ENCODE measurements around the gene RASGRF1. TPM values are rescaled to one million over a fixed set of nuclear protein-coding genes. Genes with fewer than 3 reads are reported as not detected.
A peak's percentile ranks its signal among the peaks of the same experiment; 100 is the strongest.

Gene RASGRF1
- total RNA-seq, 1 donor from 2014 or later = 11.4 TPM

- Mint-ChIP-seq H3K27me3 (no peaks in the 10 kb centered on the region), H3K27ac (no peak overlapping the region), H3K4me1 (peaks cover 24% of the 10 kb centered on the region), H3K9me3 (no peaks in the 10 kb centered on the region), H3K36me3 (ENCODE audit: low read depth) (no peaks in the 10 kb centered on the region), H3K4me3 (no peak overlapping the region)
- ATAC-seq (ENCODE audit: low read depth) (no peak), DNase-seq (no peak)
- intact Hi-C loops (cut with micrococcal nuclease) = no loop called here
- ChIA-PET CTCF (no interaction called here), POLR2A (interaction anchor here (0.5 to 2.4 kb wide), 3 partner anchors 10 to 28 kb away, joined by 5 to 6 read pairs (median 5); no protein-coding TSS in a partner anchor)
- TF ChIP-seq CTCF (IDR thresholded peaks at IDR 0.05) = no peak
These were observed 140.2 kb downstream of the RASGRF1 start for GRCh38 chr15:78950343-78950742.

GRCh38 chr15:78949461-78949860, 141.1 kb downstream of the RASGRF1 start:
- no peaks in the 10 kb centered on the region for H3K9me3 Mint-ChIP-seq
- peaks cover 27% of the 10 kb centered on the region for H3K4me1 Mint-ChIP-seq
- ATAC-seq (ENCODE audit: low read depth) = no peak
- intact Hi-C loops (cut with micrococcal nuclease) = loop anchor here (5.0 kb wide), 1 partner anchor 1203 kb away; the partner anchor contains the start of gene FAH
- H3K4me3 Mint-ChIP-seq = no peak overlapping the region
- POLR2A ChIA-PET = interaction anchor here (2.4 kb wide), 1 partner anchor 9 kb away, joined by 5 read pairs; no protein-coding TSS in a partner anchor
- no peak for TF ChIP-seq CTCF (IDR thresholded peaks at IDR 0.05)
- peaks cover 3% of the 10 kb centered on the region for H3K36me3 Mint-ChIP-seq (ENCODE audit: low read depth)
- no peak for DNase-seq
- H3K27me3 Mint-ChIP-seq = no peaks in the 10 kb centered on the region
- CTCF ChIA-PET = no interaction called here
- H3K27ac Mint-ChIP-seq = no peak overlapping the region

DNA sequence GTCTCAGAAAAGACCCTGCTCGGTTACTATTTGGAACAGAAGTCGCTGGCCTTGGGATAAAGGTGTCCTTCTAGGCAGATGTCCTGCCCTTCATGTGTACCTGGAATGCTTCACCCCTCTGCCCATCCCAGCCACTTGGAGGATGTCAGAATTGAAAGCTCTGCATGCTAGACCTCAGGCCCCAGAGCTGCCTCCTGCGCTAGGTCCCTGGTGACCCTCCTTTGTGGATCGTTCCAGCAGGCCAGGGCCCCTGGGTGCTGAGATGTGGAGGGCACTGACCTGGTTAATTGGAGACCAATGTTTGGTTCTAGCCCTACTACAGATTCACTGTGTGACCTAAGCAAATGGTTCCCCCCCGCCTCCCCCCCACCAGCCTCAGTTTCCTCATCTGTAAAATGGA, 143.1 kb downstream of the RASGRF1 start:
- POLR2A ChIA-PET = interaction anchor here (1.2 kb wide), 1 partner anchor 12 kb away, joined by 7 read pairs; no protein-coding TSS in a partner anchor

GRCh38 chr15:78946493-78946892, 144.1 kb downstream of the RASGRF1 start:
- DNase-seq (no peak), ATAC-seq (ENCODE audit: low read depth) (no peak)
- intact Hi-C loops (cut with micrococcal nuclease) = loop anchor here (5.0 kb wide), 1 partner anchor 1206 kb away; the partner anchor contains the start of gene FAH
- Mint-ChIP-seq H3K27me3 (no peaks in the 10 kb centered on the region), H3K27ac (no peak overlapping the region), H3K4me3 (no peak overlapping the region), H3K9me3 (no peaks in the 10 kb centered on the region), H3K4me1 (peaks cover 35% of the 10 kb centered on the region), H3K36me3 (ENCODE audit: low read depth) (peaks cover 28% of the 10 kb centered on the region)
- TF ChIP-seq CTCF (IDR thresholded peaks at IDR 0.05) = no peak
- CTCF ChIA-PET = interaction anchor here (1.1 kb wide), 1 partner anchor 57 kb away, joined by 4 read pairs; no protein-coding TSS in a partner anchor
- POLR2A ChIA-PET = interaction anchor here (0.6 to 1.2 kb wide), 5 partner anchors 11 to 73 kb away, joined by 3 to 10 read pairs (median 4); no protein-coding TSS in a partner anchor

More for the DNA sequence above, 143.1 kb downstream of the RASGRF1 start:
- no peak overlapping the region for H3K4me3 Mint-ChIP-seq
- peaks cover 36% of the 10 kb centered on the region for H3K4me1 Mint-ChIP-seq
- DNase-seq (no peak), ATAC-seq (ENCODE audit: low read depth) (no peak)
- H3K9me3 Mint-ChIP-seq = no peaks in the 10 kb centered on the region
- H3K36me3 Mint-ChIP-seq (ENCODE audit: low read depth) = peaks cover 22% of the 10 kb centered on the region
- H3K27me3 Mint-ChIP-seq = no peaks in the 10 kb centered on the region
- H3K27ac Mint-ChIP-seq = peak overlapping the region; percentile 6
- no peak for TF ChIP-seq CTCF (IDR thresholded peaks at IDR 0.05)
- intact Hi-C loops (cut with micrococcal nuclease) = loop anchor here (5.0 kb wide), 1 partner anchor 1205 kb away; the partner anchor contains the start of gene FAH
- CTCF ChIA-PET = interaction anchor here (1.1 kb wide), 1 partner anchor 56 kb away, joined by 4 read pairs; no protein-coding TSS in a partner anchor

DNA sequence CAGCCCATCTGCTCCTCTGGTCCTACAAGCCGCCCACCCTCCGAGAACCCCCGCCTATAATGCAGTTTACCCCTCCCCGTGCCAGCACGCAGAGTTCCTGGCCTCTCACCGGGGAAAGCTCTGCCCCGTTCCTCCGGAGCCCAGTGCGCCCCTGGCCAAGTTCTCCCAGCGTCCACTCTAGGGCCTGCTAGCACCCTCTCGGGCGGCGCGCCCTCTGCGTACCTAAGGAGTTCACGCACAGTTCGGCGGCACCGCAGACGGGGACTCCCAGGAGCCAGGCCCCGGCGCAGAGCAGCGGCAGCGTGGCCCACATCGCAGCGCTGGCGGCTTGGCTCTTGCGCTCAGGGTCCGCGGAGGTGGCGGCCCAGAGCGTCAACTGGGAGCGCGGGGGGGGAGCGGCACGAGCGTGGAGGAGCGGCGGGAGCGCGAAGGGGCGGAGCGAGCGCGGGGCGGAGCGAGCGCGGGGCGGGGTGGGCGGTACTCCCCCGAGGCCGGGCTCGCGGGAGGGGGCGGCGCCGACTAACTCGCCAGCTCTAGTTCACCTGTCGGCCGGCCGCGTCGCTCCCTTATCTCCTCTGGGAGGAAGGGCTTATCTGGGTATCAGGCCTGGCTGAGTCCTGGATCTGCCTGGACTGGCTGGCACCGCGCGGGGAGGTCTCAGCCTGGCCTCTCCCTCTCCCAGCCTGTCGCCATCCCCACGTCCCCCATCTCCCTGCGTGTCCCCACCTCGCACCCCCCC, 145.7 kb downstream of the RASGRF1 start, which contains the start of gene CTSH:
Gene CTSH (minus strand): TSS at position 378 of the 739 bp plus-strand sequence. CDS start 65 bp downstream, at position 313.
- peak within 1 kb of the TSS; percentile 89 for H3K27ac Mint-ChIP-seq

More for the DNA sequence above, 145.7 kb downstream of the RASGRF1 start, which contains the start of gene CTSH:
- ChIA-PET POLR2A (interaction anchor here (0.5 to 3.2 kb wide), 18 partner anchors 9 to 405 kb away, joined by 3 to 42 read pairs (median 6); partner anchors contain the start of genes MORF4L1 and PSMA4), CTCF (interaction anchor here (0.7 to 1.9 kb wide), 6 partner anchors 9 to 239 kb away, joined by 3 to 9 read pairs (median 4); no protein-coding TSS in a partner anchor)
- Mint-ChIP-seq H3K4me1 (peaks cover 40% of the 10 kb centered on the region), H3K9me3 (no peaks in the 10 kb centered on the region), H3K27me3 (no peaks in the 10 kb centered on the region), H3K4me3 (peak within 1 kb of the TSS; percentile 98), H3K36me3 (ENCODE audit: low read depth) (peaks cover 35% of the 10 kb centered on the region)
- peak; percentile 91 for DNase-seq
- intact Hi-C loops (cut with micrococcal nuclease) = loop anchor here (1.0 to 5.0 kb wide), 3 partner anchors 32 to 1207 kb away; partner anchors contain the start of gene FAH
- no peak for TF ChIP-seq CTCF (IDR thresholded peaks at IDR 0.05)
- peak; percentile 95 for ATAC-seq (ENCODE audit: low read depth)

Data from activated B cell treated with CpG ODN at 0.5 μM for 24 hours (primary cell).